Lower leg skin (tissue), 3 donors: Measurements from ENCODE around the gene RBBP5.

Experiments used
- POLR2A ChIP-seq, 2 donors: fragments of 450-650 bp; IDR thresholded peaks; one replicate each; pipeline ENCODE4 v1.6.1; 2016 to 2017; ENCODE audit warnings: antibody characterized with exemption in 2 of 2, mild to moderate bottlenecking in 1 of 2, moderate library complexity in 1 of 2
- TF ChIP-seq, protein P1 (sequence below), 3 donors: fragments of 450-650 bp; IDR thresholded peaks; one replicate each; pipeline ENCODE4 v1.5.1; 2016; ENCODE audit warnings: antibody characterized with exemption in 3 of 3, mild to moderate bottlenecking in 3 of 3, moderate library complexity in 2 of 3

DNA sequence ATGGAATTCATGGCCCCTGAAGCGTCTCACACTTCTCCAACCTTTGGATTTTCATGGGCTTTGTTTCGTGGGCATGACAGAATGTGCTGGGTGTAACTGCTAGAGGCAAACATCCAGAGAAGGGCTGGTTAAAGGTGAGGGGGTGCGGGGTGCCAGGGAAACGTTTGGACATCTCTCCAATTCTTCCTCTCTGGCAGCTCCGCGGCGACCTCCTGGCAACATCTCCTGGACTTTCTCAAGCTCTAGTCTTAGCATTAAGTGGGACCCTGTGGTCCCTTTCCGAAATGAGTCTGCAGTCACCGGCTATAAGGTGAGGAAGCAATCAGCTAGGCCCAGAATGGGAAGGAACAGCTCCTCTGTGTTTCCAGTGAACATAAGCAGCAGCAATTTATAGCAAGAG lies 49.5 kb downstream of the RBBP5 start:
- TF ChIP-seq POLR2A (IDR thresholded peaks at IDR 0.05) = no peak
- TF ChIP-seq, protein P1, sequence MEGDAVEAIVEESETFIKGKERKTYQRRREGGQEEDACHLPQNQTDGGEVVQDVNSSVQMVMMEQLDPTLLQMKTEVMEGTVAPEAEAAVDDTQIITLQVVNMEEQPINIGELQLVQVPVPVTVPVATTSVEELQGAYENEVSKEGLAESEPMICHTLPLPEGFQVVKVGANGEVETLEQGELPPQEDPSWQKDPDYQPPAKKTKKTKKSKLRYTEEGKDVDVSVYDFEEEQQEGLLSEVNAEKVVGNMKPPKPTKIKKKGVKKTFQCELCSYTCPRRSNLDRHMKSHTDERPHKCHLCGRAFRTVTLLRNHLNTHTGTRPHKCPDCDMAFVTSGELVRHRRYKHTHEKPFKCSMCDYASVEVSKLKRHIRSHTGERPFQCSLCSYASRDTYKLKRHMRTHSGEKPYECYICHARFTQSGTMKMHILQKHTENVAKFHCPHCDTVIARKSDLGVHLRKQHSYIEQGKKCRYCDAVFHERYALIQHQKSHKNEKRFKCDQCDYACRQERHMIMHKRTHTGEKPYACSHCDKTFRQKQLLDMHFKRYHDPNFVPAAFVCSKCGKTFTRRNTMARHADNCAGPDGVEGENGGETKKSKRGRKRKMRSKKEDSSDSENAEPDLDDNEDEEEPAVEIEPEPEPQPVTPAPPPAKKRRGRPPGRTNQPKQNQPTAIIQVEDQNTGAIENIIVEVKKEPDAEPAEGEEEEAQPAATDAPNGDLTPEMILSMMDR (IDR thresholded peaks at IDR 0.05) = no peak
